AG09319 (cell line): Measurements from ENCODE around the gene AHNAK.
"Not testable (repeated sequence)": the region's sequence is repeated elsewhere in the genome, so short reads cannot be mapped to it uniquely, and the experiment has no call there.

Experiments used
- DNase-seq: peaks from one replicate; pipeline ENCODE4 v3.0.0-alpha.2; 2010; ENCODE audit warnings: low read depth; ENCODE audit errors: extremely low read depth
- TF ChIP-seq, protein P1 (sequence below): IDR thresholded peaks from 2 replicates; pipeline ENCODE4 v1.5.1; 2011; ENCODE audit warnings: low read depth, mild to moderate bottlenecking, inconsistent platforms, low read length, moderate library complexity

Gene AHNAK

DNA sequence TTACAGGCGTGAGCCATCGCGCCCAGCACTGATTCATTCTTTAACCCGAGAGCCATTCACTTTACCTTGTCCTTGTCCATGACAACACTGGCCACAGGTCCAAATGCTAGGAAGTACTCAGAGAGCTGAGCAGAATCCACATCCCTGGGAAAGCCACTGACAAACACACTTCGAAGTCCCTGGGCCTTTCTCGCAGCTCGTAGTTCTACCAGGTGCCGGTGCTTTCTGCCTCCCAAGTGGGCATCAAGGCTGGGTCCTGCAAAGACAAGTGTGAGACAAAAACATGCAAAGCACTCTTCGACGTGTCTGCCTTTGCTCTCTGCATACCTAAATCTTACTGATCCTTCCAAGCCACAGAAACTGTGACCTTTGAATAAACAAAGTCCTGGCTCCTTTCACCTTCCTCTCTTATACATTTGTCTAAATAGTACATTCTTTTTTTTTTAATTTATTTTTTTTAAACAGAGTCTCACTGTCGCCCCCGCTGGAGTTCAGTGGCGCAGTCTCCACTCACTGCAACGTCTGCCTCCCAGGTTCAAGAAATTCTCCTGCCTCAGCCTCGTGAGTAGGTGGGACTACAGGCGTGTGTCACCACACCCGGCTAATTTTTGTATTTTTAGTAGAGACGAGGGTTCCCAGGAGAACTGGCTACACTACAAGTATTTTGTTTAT is 42.5 kb upstream of the AHNAK start:
- DNase-seq = no peak
- TF ChIP-seq, protein P1, sequence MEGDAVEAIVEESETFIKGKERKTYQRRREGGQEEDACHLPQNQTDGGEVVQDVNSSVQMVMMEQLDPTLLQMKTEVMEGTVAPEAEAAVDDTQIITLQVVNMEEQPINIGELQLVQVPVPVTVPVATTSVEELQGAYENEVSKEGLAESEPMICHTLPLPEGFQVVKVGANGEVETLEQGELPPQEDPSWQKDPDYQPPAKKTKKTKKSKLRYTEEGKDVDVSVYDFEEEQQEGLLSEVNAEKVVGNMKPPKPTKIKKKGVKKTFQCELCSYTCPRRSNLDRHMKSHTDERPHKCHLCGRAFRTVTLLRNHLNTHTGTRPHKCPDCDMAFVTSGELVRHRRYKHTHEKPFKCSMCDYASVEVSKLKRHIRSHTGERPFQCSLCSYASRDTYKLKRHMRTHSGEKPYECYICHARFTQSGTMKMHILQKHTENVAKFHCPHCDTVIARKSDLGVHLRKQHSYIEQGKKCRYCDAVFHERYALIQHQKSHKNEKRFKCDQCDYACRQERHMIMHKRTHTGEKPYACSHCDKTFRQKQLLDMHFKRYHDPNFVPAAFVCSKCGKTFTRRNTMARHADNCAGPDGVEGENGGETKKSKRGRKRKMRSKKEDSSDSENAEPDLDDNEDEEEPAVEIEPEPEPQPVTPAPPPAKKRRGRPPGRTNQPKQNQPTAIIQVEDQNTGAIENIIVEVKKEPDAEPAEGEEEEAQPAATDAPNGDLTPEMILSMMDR = no peak; the same call in 1 of the 2 replicates

DNA sequence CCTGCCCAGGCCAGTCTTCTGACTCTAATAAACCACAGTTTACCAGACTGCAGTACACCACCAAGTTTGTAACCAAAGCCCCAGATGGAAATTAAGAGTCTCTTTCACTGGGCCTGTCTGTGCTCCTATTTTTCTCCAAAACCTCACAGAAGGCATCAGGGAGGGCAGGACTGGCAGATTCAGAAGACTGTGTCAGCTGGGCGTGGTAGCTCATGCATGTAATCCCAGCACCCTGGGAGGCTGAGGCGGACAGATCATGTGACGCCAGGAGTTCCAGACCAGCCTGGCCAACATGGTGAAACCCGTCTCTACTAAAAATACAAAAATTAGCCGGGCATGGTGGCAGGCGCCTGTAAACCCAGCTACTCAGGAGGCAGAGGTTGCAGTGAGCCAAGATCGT is 38.8 kb upstream of the AHNAK start:
- not testable (repeated sequence) for DNase-seq

- not testable (repeated sequence) for DNase-seq
Observed at GRCh38 chr11:62581735-62582134, 35.1 kb upstream of the AHNAK start.

GRCh38 chr11:62580959-62581715 is 34.5 kb upstream of the AHNAK start:
- DNase-seq = no peak
- TF ChIP-seq, protein P1 = no peak

- no peak for DNase-seq
- TF ChIP-seq, protein P1 = no peak
Observed at GRCh38 chr11:62579252-62579651, 32.6 kb upstream of the AHNAK start.

- DNase-seq = no peak
- TF ChIP-seq, protein P1 = no peak
Observed at GRCh38 chr11:62578541-62578940, 31.9 kb upstream of the AHNAK start.

DNA sequence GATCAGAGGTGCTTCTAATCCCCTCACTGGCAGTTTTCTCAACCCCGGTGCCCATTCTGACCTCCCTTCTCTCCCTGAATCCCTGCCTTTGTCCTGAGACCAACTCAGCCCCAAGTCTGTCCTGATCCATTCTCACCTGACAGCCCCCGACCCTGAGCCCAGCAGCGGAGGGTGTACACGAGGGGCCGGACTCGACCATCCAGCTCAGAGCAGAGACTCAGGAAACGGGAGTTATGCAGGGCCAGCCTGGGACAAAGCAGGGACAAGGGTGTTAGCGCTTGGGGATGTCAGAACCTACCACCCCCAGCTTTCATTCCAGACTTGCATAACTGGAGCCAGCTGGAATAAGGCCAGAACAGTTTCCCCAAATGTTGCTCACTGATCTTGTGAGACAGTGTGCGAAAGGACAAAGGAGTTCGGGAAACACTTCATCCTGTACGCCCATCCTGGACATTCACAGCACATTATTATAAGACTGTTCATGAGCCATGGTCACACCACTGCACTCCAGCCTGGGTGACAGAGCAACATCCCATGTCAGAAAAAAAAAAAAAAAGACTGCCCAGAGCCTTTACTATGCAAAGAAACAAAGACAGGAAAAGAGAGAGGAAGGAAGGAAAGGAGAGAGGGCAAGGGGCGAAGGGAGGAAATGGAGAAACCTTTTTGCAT is 30.6 kb upstream of the AHNAK start:
- TF ChIP-seq, protein P1 = no peak
- DNase-seq = no peak

DNA sequence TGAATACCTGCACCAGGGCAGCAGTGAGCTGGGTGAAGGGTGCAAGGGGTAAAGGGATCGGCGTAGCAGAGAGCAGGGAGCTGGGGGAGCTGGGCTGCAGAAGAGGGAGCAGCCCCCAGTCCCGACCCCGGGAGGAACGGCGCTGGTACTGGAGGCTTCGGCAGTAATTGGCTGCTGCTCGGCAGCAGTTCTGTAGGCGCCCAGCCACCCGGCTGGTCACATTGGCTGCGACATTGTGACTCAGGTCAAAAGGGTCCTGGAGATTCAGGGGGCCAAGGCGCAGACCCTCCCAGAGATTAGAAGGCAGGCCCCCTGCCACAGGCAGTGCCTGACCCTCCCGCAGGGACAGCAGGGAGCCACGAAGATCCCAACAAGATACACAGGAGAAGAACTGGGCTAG is 29.2 kb upstream of the AHNAK start:
- TF ChIP-seq, protein P1 = no peak
- DNase-seq = no peak
